AG10803 (cell line): ENCODE measurements around the gene NFATC1.
"Not testable (repeated sequence)": the region's sequence is repeated elsewhere in the genome, so short reads cannot be mapped to it uniquely, and the experiment has no call there.

Source experiments
- DNase-seq: peaks from one replicate; pipeline ENCODE4 v3.0.0; 2010; ENCODE audit warnings: low read depth
- H3K4me3 ChIP-seq: 2 replicates; pipeline ENCODE4 v1.5.1; 2011; ENCODE audit warnings: mild to moderate bottlenecking, low read length, control low read depth
- TF ChIP-seq, protein P1 (sequence below): conservative IDR thresholded peaks from 2 replicates; pipeline ENCODE4 v1.5.1; 2011; ENCODE audit warnings: mild to moderate bottlenecking, low read length, control low read depth, inconsistent platforms

Gene NFATC1

DNA sequence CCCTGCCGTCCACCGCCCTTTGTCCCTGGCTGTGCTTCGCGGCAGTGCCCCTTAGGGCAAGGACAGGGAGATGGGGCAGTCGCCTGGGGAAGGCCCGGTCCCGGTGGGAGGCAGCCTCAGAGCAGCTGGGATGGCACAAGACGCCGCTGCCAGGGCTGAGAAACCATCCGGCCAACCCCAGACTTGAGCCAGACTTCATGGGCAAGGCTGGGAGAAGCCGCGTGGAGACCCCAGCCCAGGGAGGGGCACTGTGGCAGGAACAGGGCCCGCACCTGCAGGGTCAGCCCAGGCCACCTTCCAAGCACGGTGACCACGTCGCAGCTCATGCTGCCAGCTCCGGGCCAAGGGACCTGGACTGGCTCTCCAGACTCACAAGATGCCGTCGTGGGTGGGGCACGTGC, 84.0 kb downstream of the NFATC1 start:
- no peak overlapping the region for H3K4me3 ChIP-seq
- no peak for DNase-seq
- TF ChIP-seq, protein P1, sequence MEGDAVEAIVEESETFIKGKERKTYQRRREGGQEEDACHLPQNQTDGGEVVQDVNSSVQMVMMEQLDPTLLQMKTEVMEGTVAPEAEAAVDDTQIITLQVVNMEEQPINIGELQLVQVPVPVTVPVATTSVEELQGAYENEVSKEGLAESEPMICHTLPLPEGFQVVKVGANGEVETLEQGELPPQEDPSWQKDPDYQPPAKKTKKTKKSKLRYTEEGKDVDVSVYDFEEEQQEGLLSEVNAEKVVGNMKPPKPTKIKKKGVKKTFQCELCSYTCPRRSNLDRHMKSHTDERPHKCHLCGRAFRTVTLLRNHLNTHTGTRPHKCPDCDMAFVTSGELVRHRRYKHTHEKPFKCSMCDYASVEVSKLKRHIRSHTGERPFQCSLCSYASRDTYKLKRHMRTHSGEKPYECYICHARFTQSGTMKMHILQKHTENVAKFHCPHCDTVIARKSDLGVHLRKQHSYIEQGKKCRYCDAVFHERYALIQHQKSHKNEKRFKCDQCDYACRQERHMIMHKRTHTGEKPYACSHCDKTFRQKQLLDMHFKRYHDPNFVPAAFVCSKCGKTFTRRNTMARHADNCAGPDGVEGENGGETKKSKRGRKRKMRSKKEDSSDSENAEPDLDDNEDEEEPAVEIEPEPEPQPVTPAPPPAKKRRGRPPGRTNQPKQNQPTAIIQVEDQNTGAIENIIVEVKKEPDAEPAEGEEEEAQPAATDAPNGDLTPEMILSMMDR: no peak

GRCh38 chr18:79480171-79481045, 84.7 kb downstream of the NFATC1 start:
- H3K4me3 ChIP-seq: no peak overlapping the region
- DNase-seq: no peak
- TF ChIP-seq, protein P1: no peak

DNA sequence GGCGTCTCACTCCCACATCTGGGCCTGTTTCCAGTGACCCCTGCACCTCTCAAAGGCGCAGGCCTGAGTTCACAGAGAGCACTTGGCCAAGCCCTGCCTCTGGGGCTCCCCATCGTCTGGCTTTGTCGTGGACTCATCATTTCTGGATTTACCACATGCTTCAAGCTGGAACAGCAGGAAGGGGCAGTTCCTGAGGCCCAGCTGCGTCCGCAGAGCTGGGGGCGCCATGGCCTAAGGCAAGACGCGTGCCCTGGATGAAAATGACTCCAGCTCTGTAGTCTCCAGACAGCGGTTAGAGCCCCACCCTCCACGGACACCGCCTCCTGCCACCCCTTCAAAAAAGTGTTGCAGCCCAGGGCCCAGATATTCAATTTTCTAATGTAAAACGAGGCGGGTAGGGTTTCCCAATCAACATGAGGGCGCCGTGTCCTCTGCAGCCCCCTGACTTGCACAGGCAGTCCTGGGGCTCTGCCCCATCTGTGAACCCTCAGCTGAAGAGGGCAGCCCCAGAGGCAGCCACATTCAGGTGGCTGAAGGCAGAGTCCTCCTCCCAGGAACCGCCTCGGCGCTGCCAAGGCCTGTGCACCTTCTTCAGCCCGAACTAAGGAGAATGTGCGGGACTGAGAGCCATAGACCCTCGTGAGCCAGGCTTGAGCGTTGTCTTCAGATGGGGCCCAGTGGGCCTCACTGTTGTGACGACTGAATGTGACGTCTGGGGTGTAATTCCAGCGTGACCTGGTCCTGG, 85.5 kb downstream of the NFATC1 start:
- no peak for DNase-seq
- TF ChIP-seq, protein P1: no peak
- no peak overlapping the region for H3K4me3 ChIP-seq

- not testable (repeated sequence) for DNase-seq, H3K4me3 ChIP-seq
These were observed 87.7 kb downstream of the NFATC1 start for GRCh38 chr18:79483393-79483792.

GRCh38 chr18:79483971-79484491, 88.3 kb downstream of the NFATC1 start:
- DNase-seq: no peak

GRCh38 chr18:79484661-79485621, 89.2 kb downstream of the NFATC1 start:
- H3K4me3 ChIP-seq: peak overlapping the region; percentile 54
- TF ChIP-seq, protein P1: no peak
- peak; percentile 99 for DNase-seq

More at GRCh38 chr18:79483971-79484491, 88.3 kb downstream of the NFATC1 start:
- TF ChIP-seq, protein P1: no peak
- H3K4me3 ChIP-seq: no peak overlapping the region

- peak overlapping the region; percentile 54 for H3K4me3 ChIP-seq
- DNase-seq: peak; percentile 93
- TF ChIP-seq, protein P1: no peak
These were observed 90.1 kb downstream of the NFATC1 start for GRCh38 chr18:79485788-79486355.
